Activated naive CD4-positive, alpha-beta T cell treated with anti-CD3 and anti-CD28 coated beads for 36 hours (primary cell): ENCODE results near the gene SIGLEC14. TPM values are rescaled to one million over a fixed set of nuclear protein-coding genes. Genes with fewer than 3 reads are reported as not detected.

Source experiments
- microRNA-seq: library from miRNA; unstranded; fragments of <30 nt; microRNA quantifications from one replicate; pipeline ENCODE4 v1.2.0, GENCODE V29; 2022; ENCODE audit warnings: borderline microRNAs expressed, borderline replicate concordance
- total RNA-seq, 2 experiments: library from RNA; stranded (reverse); gene quantifications; one replicate each; pipeline ENCODE4 v1.2.3, GENCODE V29; 2021

The SIGLEC14 gene
- total RNA-seq, 2 experiments from 2014 or later, result not detected

Small RNAs within 50 kb of the gene (microRNA-seq; reads per million reads assigned to microRNA genes)
- gene MIR125A (826 reads per million, percentile 82 among the genes with 10 or more reads in this experiment), gene MIR99B (1,054 reads per million, percentile 84 among the genes with 10 or more reads in this experiment), gene MIRLET7E (436 reads per million, percentile 77 among the genes with 10 or more reads in this experiment)

Other genes with a start within 250 kb of the SIGLEC14 start
- gene SIGLEC10, start 229.2 kb downstream of the SIGLEC14 start, total RNA-seq, result not detected
- not detected for gene SIGLEC8, start 188.4 kb downstream of the SIGLEC14 start, total RNA-seq
- gene CEACAM18, start 168.3 kb downstream of the SIGLEC14 start, total RNA-seq, result not detected
- not detected for gene SIGLEC12, start 145.0 kb downstream of the SIGLEC14 start, total RNA-seq
- gene SIGLEC6, start 115.2 kb downstream of the SIGLEC14 start, total RNA-seq, result not detected
- gene ZNF175, start 75.5 kb downstream of the SIGLEC14 start, total RNA-seq, result 1 to 10 TPM; 6.5 to 7.9 TPM
- under 1 TPM in 1 of 2 experiments, not detected in 1; 0.12 TPM for gene SIGLEC5, start 16.4 kb downstream of the SIGLEC14 start, total RNA-seq
- 1 to 10 TPM; 5.8 to 6.6 TPM for gene SPACA6, start 46.5 kb upstream of the SIGLEC14 start, total RNA-seq
- not detected for gene HAS1, start 77.2 kb upstream of the SIGLEC14 start, total RNA-seq
- not detected for gene FPR1, start 105.1 kb upstream of the SIGLEC14 start, total RNA-seq
- gene FPR2, start 114.4 kb upstream of the SIGLEC14 start, total RNA-seq, result not detected
- gene FPR3, start 148.3 kb upstream of the SIGLEC14 start, total RNA-seq, result not detected
- 1 to 10 TPM; 5.4 to 5.6 TPM for gene ZNF577, start 241.1 kb upstream of the SIGLEC14 start, total RNA-seq